A549 (cell line): ENCODE data around the gene IL1A.

ENCODE experiments used
- BCL3 ChIP-seq: fragments of >200 bp; sonication (Bioruptor Twin); formaldehyde crosslinking; IDR thresholded peaks from 3 replicates; pipeline ENCODE4 v1.6.1; 2016
- CTCF ChIP-seq: fragments of >200 bp; sonication (Bioruptor Twin); formaldehyde crosslinking; IDR thresholded peaks from 3 replicates; pipeline ENCODE4 v1.5.1; 2016
- EHMT2 ChIP-seq: fragments of 200-600 bp; sonication (generic); IDR thresholded peaks from 2 replicates; pipeline ENCODE4 v1.6.1; 2016; ENCODE audit warnings: antibody characterized with exemption, low read depth, mild to moderate bottlenecking, moderate library complexity
- FOXS1 ChIP-seq: fragments of 250-450 bp; sonication (Bioruptor Pico); IDR thresholded peaks from 2 replicates; pipeline ENCODE4 v1.5.0; 2020; ENCODE audit warnings: mild to moderate bottlenecking, moderate library complexity
- SMC3 ChIP-seq: fragments of >200 bp; sonication (Bioruptor Twin); formaldehyde crosslinking; IDR thresholded peaks from 3 replicates; pipeline ENCODE4 v1.6.1; 2018; ENCODE audit warnings: inconsistent platforms
- SREBF2 ChIP-seq: fragments of 450-650 bp; IDR thresholded peaks from 2 replicates; pipeline ENCODE4 v1.6.1; 2014; ENCODE audit warnings: mild to moderate bottlenecking, moderate library complexity

GRCh38 chr2:112733456-112733855 is 50.8 kb downstream of the IL1A start:
- no peak for TF ChIP-seq CTCF
- no peak for TF ChIP-seq SMC3
- TF ChIP-seq EHMT2 = no peak
- no peak for TF ChIP-seq SREBF2
- TF ChIP-seq BCL3 = no peak
- no peak for TF ChIP-seq FOXS1 (CRISPR knock-in tag)
